Measurements from ENCODE around the gene KRTAP1-3.
"Not testable (repeated sequence)": the region's sequence is repeated elsewhere in the genome, so short reads cannot be mapped to it uniquely, and the experiment has no call there.

KRTAP1-3 gene

GRCh38 chr17:41034346-41034935 is at the start of gene KRTAP1-3:
TSS of gene KRTAP1-3 (minus strand) at chr17:41034874. CDS start at chr17:41034821, 53 bp downstream.
- DNase-seq = not testable (repeated sequence)

- not testable (repeated sequence) for DNase-seq
Measured at GRCh38 chr17:41084100-41084856, 49.6 kb upstream of the KRTAP1-3 start, which contains the start of gene KRTAP4-7. TSS of gene KRTAP4-7 (plus strand) at chr17:41084150. CDS start at chr17:41084207, 57 bp downstream.

DNA sequence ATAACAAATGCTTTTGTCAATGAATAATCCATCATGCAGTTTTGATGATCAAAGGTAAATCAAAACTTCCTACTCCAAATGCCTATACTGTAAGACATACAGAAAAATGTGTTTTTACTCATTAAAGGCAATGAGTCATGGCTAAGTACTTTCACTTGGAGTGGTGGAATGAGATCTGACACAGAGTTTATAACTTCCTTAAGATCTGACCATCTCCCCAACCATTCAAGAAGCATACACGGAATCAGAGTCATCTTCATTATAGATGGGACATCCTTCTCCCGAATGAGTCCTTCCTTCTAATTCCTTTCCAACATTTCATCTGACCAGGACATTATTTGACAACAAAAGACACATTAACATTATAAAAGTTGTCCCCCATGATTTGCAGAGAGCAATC is 48.8 kb upstream of the KRTAP1-3 start:
- not testable (repeated sequence) for DNase-seq

DNA sequence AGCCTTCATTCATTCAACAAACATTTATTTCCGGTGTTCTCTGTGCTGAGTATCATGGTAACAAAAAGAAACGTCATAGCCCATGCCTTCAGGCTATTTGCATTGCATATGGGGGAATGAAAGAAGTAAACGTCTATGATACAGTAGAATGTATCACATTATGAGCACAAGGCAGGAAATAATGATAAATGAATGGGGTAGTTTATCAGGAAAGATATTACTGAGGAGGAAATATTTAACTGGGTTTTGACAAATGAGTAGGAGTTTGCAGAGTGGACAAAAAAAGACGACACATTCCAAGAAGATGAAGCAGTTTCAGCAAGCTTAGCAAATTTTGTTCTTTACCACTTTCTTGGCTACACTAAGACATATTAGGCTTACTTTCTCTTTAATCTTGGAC is 48.0 kb upstream of the KRTAP1-3 start:
- DNase-seq = no peak

DNA sequence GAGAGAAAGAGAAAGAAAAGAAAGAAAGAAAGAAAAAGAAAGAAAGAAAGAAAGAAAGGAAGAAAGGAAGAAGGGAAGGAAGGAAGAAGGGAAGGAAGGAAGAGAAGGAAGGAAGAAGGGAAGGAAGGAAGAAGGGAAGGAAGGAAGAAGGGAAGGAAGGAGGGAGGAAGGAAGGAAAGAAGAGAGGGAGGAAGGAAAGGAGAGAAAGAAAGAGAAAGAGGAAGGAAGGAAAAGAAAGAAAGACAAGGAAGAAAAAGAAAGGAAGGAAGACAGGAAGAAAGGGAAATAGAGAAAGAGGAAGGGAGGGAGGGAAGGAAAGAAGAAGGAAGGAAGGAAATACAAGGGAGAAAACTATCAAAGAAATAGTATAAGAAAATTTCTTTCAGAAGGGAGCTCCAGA is 42.1 kb upstream of the KRTAP1-3 start:
- DNase-seq = no peak

GRCh38 chr17:41073676-41074075 is 39.0 kb upstream of the KRTAP1-3 start:
- no peak for DNase-seq

DNA sequence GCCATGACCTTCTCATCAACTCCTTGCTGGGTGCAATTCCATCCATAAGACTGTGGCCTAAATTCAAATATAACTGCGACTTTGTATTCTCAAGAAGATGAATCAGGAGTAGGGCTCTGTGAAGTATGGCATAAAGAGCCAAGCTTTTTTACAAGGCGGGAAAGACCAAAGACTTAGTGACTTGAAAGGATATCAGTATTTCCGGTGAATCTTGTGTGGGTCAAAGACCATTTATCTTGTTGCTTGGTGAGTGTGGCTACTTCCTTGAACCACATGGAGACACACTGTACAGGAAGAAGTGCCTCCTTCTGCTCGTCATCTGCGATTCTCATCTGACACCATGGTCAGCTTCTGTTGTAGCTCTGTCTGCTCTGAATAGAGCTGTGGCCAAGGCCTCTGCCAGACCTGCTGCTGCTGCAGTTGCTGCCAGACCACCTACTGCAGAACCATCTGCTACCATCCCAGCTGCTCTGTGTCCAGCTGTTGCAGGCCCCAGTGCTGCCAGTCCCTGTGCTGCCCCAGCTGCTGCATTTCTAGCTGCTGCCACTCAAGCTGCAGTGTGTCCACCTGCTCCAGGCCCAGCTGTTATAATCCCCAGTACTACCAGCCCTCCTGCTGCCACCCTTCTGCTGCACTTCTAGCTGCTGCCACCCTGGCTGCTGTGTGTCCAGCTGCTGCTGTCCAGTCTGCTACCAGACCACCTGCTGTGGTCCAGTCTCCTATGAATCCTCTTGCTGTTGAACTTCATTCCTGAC is 37.1 kb upstream of the KRTAP1-3 start:
- no peak for DNase-seq

- no peak for DNase-seq
Measured at GRCh38 chr17:41069031-41069430, 34.4 kb upstream of the KRTAP1-3 start.

GRCh38 chr17:41067281-41067680 is 32.6 kb upstream of the KRTAP1-3 start:
- DNase-seq = no peak

GRCh38 chr17:41065829-41066624 is 31.4 kb upstream of the KRTAP1-3 start, which contains the start of gene KRTAP2-4:
TSS of gene KRTAP2-4 (minus strand) at chr17:41065879. CDS start at chr17:41065845, 34 bp downstream.
- no peak for DNase-seq

GRCh38 chr17:41065016-41065689 is 30.5 kb upstream of the KRTAP1-3 start:
- not testable (repeated sequence) for DNase-seq

DNA sequence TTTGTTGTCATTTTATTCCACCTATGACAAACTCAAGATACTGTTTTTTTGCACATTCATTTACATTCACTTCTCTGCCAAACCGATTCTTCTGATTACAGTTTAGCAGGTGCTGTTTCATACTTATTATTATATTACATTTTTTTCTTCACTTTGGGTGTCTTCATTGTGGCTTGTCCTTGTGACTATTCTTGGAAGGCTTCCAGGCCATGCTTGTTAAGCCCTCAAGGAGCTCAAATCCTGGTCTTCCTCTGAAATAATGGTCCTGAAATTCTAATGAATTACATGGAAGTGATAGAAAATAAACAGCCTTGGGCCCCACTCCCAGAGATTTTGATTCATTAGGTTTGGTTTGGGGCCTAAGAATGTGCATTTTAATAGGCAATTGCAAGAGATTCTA is 29.6 kb upstream of the KRTAP1-3 start:
- no peak for DNase-seq

GRCh38 chr17:41063449-41063848 is 28.8 kb upstream of the KRTAP1-3 start:
- no peak for DNase-seq

DNA sequence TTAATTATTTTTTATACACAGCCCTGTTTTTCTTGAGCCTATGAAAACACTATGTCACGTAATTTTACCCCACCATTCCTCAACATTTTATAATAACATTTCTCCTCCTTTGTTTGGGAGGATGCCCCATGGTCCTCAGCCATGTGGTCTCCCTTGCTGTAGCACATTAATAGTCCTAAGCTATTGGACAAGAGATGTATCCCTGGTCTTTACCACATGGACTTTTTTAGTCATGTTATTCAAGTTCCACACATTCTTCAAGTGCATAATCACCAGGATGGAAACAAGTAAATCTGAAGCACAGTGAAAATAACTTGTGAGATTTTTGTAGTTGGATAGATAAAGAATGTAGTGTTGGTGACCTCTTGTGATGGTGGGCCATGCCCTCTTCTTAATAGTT is 27.3 kb upstream of the KRTAP1-3 start:
- DNase-seq = no peak

- no peak for DNase-seq
Measured at GRCh38 chr17:41060052-41060604, 25.5 kb upstream of the KRTAP1-3 start, which contains the start of gene KRTAP2-3. TSS of gene KRTAP2-3 (minus strand) at chr17:41060114. CDS start at chr17:41060050, 64 bp downstream.

DNA sequence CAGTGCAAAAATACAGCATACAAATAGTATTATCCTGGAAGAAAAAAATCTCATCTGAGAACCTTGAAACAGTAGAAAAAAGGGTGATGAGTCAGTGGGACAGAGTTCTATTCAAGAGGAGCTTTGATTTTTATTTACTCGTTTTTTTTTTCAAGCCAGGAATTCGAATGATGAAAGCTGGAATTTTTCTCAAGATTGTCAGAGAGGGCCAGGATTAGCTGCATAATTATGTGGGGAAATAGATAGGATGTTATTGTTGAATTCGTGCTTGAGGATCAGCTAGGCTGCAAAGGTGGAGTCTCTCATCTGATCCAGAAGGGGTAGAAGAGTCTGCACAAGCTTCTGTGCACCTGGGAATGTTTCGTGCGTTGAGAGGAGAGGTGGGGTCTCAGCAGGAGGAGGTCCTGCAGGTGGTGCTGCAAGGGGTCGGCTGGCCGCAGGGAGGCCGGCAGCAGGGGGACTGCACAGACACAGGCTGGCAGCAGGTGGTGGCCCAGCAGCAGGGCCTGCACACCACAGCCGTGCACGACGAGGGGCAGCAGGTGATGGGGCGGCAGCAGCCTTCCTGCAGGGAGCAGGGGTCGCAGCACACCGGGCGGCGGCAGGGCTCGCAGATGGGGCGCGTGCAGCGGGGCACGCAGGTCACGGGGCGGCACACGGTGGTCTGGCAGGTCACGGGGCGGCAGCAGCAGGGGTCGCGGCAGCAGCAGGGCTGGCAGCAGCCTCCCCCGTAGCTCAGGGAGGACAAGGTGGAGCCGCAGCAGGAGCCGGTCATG is 24.8 kb upstream of the KRTAP1-3 start:
- DNase-seq = not testable (repeated sequence)

- no peak for DNase-seq
Measured at GRCh38 chr17:41058741-41059140, 24.1 kb upstream of the KRTAP1-3 start.

GRCh38 chr17:41057547-41057946 is 22.9 kb upstream of the KRTAP1-3 start:
- no peak for DNase-seq

DNA sequence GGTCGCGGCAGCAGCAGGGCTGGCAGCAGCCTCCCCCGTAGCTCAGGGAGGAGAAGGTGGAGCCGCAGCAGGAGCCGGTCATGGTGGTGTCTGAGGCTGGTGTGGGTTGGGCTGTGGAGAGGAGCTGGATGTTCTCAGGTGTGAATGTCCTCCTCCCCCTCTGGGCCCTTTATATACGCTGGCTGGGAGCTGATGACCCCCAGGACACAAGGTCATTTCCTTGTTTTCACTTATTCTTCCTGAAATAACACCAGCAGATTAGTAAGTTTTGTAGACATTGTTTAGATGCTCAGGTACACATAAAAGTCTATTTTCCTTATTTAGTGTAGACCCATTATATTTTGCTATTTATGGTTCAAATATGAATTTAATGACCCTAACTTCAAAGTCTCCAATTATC is 20.5 kb upstream of the KRTAP1-3 start, which contains the start of gene KRTAP2-2:
TSS of gene KRTAP2-2 (minus strand) at position 101 of the 400 bp plus-strand sequence. CDS start at position 82, 19 bp downstream.
- DNase-seq = not testable (repeated sequence)

- not testable (repeated sequence) for DNase-seq
Measured at GRCh38 chr17:41054556-41054955, 19.9 kb upstream of the KRTAP1-3 start.

DNA sequence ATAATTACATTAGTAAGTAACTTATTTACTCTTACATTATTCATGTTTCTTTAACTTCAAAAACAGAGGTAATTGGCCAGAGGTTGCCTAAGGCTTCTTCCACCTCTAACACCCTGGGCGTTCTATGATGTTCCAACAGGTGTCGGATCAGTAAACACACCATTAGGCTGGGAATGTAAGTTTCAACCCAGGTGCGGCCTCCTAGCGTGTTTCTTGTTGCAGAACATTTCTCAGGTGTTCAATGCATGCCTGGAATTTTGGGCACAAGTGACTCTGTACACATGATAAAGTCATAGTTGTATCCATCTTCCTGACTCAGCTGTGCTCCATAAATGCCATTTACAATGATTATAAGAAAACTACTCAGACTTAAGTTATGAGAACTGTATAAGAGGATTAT is 19.4 kb upstream of the KRTAP1-3 start:
- no peak for DNase-seq

All from activated effector memory CD4-positive, alpha-beta T cell treated with anti-CD3 and anti-CD28 coated beads, Interleukin-2, amount 50 U/mL, for 16 hours (primary cell).